MCF 10A (cell line): Measurements from ENCODE around the gene DBF4B. TPM values are rescaled to one million over a fixed set of nuclear protein-coding genes. Genes with fewer than 3 reads are reported as not detected.
A peak's percentile ranks its signal among the peaks of the same experiment; 100 is the strongest.

ENCODE experiments used
- BruUV-seq: library from RNA; stranded (reverse); fragments of 400-500 nt; replicated peaks from 2 replicates; lab custom pipeline; 2021; lab: Mats Ljungman, UMichigan
- CTCF ChIA-PET: fragments of 300-600 bp; sonication (Branson Sonifier 250); formaldehyde crosslinking; extraction: SDS; loops from one replicate; lab custom pipeline; 2021; ENCODE audit warnings: antibody characterized with exemption, inconsistent platforms; lab: Yijun Ruan, JAX
- POLR2A ChIA-PET: fragments of 300-600, 350-650 bp; sonication (Branson Sonifier 250); formaldehyde crosslinking; extraction: SDS; loops from one replicate; lab custom pipeline; 2020; ENCODE audit warnings: antibody characterized with exemption, inconsistent platforms; lab: Yijun Ruan, JAX
- DNase-seq: peaks from one replicate; pipeline ENCODE4 v3.0.0-alpha.2; 2018; ENCODE audit not compliant: unreplicated experiment
- H3K27ac Mint-ChIP-seq: one replicate; pipeline ENCODE4 v1.8.0; 2022; ENCODE audit warnings: mild to moderate bottlenecking, low read depth, mixed read lengths; ENCODE audit not compliant: unreplicated experiment
- H3K27me3 Mint-ChIP-seq: one replicate; pipeline ENCODE4 v1.8.0; 2022; ENCODE audit warnings: mixed read lengths; ENCODE audit not compliant: insufficient read depth, unreplicated experiment
- H3K36me3 Mint-ChIP-seq: one replicate; pipeline ENCODE4 v1.8.0; 2022; ENCODE audit warnings: mild to moderate bottlenecking, moderate library complexity, mixed read lengths; ENCODE audit not compliant: insufficient read depth, unreplicated experiment
- H3K4me1 Mint-ChIP-seq: one replicate; pipeline ENCODE4 v1.8.0; 2022; ENCODE audit warnings: mixed read lengths; ENCODE audit not compliant: insufficient read depth, unreplicated experiment
- H3K4me3 Mint-ChIP-seq: one replicate; pipeline ENCODE4 v1.8.0; 2022; ENCODE audit warnings: mild to moderate bottlenecking, moderate library complexity, mixed read lengths; ENCODE audit not compliant: unreplicated experiment
- H3K9me3 Mint-ChIP-seq: one replicate; pipeline ENCODE4 v1.8.0; 2022; ENCODE audit warnings: mixed read lengths; ENCODE audit not compliant: unreplicated experiment
- CTCF ChIP-seq: fragments of 200-600 bp; IDR thresholded peaks from one replicate; pipeline ENCODE4 v1.8.0; 2022; ENCODE audit warnings: antibody characterized with exemption, mild to moderate bottlenecking; ENCODE audit not compliant: unreplicated experiment
- intact Hi-C: fragments of 100-400 bp; cut with micrococcal nuclease; formaldehyde crosslinking; loops from 2 replicates; pipeline ENCODE4 v1.14.1; 2022
- total RNA-seq: library from RNA; stranded (reverse); gene quantifications from 2 replicates; pipeline ENCODE4 v1.2.3, GENCODE V29; 2022

Gene DBF4B
- total RNA-seq, 1 experiment from 2014 or later: 13.9 TPM

GRCh38 chr17:44774271-44775135 lies 66.0 kb downstream of the DBF4B start:
- DNase-seq: peak; percentile 89
- Mint-ChIP-seq H3K4me3 (peak overlapping the region; percentile 84), H3K36me3 (peaks cover 6% of the 10 kb centered on the region), H3K4me1 (peaks cover 8% of the 10 kb centered on the region), H3K27ac (no peak overlapping the region), H3K9me3 (no peaks in the 10 kb centered on the region), H3K27me3 (peaks cover 13% of the 10 kb centered on the region)
- ChIA-PET POLR2A (interaction anchor here (1.3 to 1.9 kb wide), 6 partner anchors 56 to 240 kb away, joined by 3 to 11 read pairs (median 8); partner anchors contain the start of gene EFTUD2), CTCF (interaction anchor here (0.6 to 9.4 kb wide), 17 partner anchors 11 to 346 kb away, joined by 3 to 233 read pairs (median 5); no protein-coding TSS in a partner anchor)
- peak; percentile 99 for TF ChIP-seq CTCF
- BruUV-seq: no TSS peak
- intact Hi-C loops: loop anchor here (1.0 kb wide), 4 partner anchors 91 to 359 kb away; no protein-coding TSS in a partner anchor

DNA sequence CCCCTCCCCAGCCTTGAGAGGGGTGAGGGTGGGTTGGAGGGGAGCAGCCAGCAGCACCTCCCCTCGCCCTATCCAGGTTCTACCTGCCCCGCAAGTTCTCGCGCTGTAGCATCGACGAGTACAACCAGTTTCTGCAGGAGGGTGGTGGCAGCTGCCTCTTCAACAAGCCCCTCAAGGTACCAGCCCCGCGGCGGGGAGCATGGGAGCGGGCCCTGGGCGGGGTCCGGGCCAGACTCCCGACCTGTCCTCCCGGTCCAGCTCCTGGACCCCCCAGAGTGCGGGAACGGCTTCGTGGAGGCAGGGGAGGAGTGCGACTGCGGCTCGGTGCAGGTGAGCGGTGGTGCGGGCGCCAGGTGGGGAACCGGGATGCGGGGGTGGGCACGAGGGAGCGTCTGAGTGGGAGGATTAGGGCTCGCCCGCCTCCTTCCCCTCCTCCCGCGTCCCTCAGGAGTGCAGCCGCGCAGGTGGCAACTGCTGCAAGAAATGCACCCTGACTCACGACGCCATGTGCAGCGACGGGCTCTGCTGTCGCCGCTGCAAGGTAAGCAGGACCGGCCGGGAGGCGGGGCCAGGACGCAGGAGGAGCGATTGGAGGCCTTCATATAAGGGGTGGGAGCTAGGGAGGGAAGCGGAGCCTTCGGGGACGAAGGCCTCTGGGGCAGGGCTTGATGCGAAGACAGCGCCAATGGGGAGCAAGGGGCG lies 66.8 kb downstream of the DBF4B start:
- intact Hi-C loops: loop anchor here (1.0 kb wide), 4 partner anchors 90 to 358 kb away; no protein-coding TSS in a partner anchor
- Mint-ChIP-seq H3K27me3 (peaks cover 13% of the 10 kb centered on the region), H3K4me1 (peaks cover 11% of the 10 kb centered on the region), H3K36me3 (peaks cover 6% of the 10 kb centered on the region), H3K27ac (no peak overlapping the region), H3K4me3 (peak overlapping the region; percentile 84), H3K9me3 (no peaks in the 10 kb centered on the region)
- peak; percentile 99 for DNase-seq
- no peak for TF ChIP-seq CTCF
- CTCF ChIA-PET: interaction anchor here (0.6 to 9.4 kb wide), 21 partner anchors 12 to 360 kb away, joined by 3 to 233 read pairs (median 5); partner anchors contain the start of genes ACBD4, EFTUD2 and GPATCH8
- POLR2A ChIA-PET: interaction anchor here (0.7 to 1.9 kb wide), 11 partner anchors 12 to 241 kb away, joined by 3 to 11 read pairs (median 5); partner anchors contain the start of gene EFTUD2
- no TSS peak for BruUV-seq

- CTCF ChIA-PET: interaction anchor here (0.6 to 9.4 kb wide), 15 partner anchors 14 to 360 kb away, joined by 3 to 233 read pairs (median 5); partner anchors contain the start of genes ACBD4, EFTUD2 and GPATCH8
- peak; percentile 11 for DNase-seq
- BruUV-seq: no TSS peak
- Mint-ChIP-seq H3K27me3 (peaks cover 13% of the 10 kb centered on the region), H3K4me3 (peak overlapping the region; percentile 84), H3K9me3 (no peaks in the 10 kb centered on the region), H3K4me1 (peaks cover 11% of the 10 kb centered on the region), H3K36me3 (peaks cover 6% of the 10 kb centered on the region), H3K27ac (no peak overlapping the region)
- intact Hi-C loops: loop anchor here (1.0 kb wide), 4 partner anchors 89 to 357 kb away; no protein-coding TSS in a partner anchor
- POLR2A ChIA-PET: interaction anchor here (0.7 to 1.9 kb wide), 10 partner anchors 12 to 123 kb away, joined by 3 to 11 read pairs (median 6); partner anchors contain the start of gene EFTUD2
- no peak for TF ChIP-seq CTCF
Measured at GRCh38 chr17:44775838-44776621, 67.6 kb downstream of the DBF4B start.
